Measurements from ENCODE around the gene CHST12.

The CHST12 gene

DNA sequence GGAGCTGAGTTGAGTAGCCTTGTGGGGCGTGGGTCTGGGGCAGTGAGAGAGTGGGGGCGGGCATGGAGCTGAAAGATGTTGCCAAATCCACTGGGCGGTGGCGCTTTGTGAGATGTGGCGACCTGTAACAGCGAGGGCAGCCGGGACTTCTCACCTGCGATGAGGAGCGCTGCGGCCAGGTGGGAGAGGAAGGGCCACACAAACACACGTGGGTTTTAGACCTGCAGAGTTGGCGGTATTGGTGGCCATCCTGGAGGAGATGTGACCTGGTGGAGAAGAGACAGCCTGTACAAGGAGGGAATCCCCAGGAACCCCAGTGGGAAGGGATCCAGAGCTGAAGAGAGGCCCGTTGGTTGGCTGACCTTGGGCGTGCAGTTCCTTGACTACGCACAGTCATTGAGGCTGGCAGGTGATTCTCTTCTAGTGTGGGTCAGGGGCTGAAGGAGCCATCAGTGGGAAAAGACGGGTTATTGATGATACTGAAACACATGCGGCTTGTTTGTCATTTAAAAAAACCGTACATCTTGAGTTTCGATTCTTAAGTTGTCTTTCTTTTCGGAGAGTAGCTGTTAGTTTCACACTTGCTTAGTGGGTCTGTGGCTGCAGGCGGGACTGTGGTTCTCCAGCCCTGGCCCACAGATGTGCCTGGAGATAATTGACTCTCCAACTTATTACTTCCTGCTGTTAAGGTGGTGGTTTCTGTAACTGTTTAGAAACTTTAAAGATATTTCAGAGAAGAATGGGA lies 2.4 kb downstream of the CHST12 start:
- no peak for DNase-seq
- Histone ChIP-seq H3K4me3 (ENCODE audit: low read depth, low read length) (no peak overlapping the region), H3K4me1 (peaks cover 3% of the 10 kb centered on the region; the same call in 1 of the 2 replicates)

DNA sequence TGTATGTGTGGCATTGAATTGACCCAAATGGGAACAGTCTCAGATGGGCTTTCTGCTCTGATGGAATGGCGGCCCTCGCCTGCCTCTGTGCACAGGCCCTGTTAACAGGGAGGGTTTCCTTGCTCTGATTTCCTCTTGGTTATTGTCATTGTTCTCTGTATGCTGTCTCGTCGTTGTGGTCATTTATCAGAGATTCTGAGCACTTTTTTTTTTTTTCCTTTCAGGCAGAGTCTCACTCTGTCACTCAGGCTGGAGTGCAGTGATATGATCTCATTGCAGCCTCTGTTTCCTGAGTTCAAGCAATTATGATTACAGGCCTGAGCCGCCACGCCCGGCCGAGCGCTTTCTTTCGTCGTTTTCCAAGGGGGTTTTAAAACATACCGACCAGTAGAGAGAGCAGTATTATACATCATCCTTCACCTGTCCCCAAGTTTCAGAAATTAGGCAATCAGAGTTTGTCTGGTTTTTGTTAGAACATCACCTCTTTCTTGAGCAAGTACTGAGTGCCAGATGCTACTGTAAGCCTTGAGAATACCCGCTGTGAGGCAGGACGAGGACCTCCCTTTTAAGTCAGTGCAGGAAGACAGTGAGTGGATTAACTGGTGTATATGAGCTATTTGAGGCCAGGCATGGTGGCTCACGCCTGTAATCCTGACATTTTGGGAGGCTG lies 6.5 kb downstream of the CHST12 start:
- peak; percentile 60 for DNase-seq
- TF ChIP-seq, protein P1, sequence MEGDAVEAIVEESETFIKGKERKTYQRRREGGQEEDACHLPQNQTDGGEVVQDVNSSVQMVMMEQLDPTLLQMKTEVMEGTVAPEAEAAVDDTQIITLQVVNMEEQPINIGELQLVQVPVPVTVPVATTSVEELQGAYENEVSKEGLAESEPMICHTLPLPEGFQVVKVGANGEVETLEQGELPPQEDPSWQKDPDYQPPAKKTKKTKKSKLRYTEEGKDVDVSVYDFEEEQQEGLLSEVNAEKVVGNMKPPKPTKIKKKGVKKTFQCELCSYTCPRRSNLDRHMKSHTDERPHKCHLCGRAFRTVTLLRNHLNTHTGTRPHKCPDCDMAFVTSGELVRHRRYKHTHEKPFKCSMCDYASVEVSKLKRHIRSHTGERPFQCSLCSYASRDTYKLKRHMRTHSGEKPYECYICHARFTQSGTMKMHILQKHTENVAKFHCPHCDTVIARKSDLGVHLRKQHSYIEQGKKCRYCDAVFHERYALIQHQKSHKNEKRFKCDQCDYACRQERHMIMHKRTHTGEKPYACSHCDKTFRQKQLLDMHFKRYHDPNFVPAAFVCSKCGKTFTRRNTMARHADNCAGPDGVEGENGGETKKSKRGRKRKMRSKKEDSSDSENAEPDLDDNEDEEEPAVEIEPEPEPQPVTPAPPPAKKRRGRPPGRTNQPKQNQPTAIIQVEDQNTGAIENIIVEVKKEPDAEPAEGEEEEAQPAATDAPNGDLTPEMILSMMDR (IDR thresholded peaks at IDR 0.05; ENCODE audit: low read depth, low read length): no peak
- H3K4me3 ChIP-seq (ENCODE audit: low read depth, low read length): 0 out of 2 replicates have a peak overlapping the region, but pooled peaks have one; percentile 3
- no peaks in the 10 kb centered on the region; the same call in 1 of the 2 replicates for H3K4me1 ChIP-seq
- no peaks in the 10 kb centered on the region for H3K9me3 ChIP-seq
- no peaks in the 10 kb centered on the region for H3K27me3 ChIP-seq
- no peaks in the 10 kb centered on the region for H3K36me3 ChIP-seq

More for the DNA sequence above, 2.4 kb downstream of the CHST12 start:
- H3K9me3 ChIP-seq: no peaks in the 10 kb centered on the region
- H3K36me3 ChIP-seq: no peaks in the 10 kb centered on the region
- TF ChIP-seq, protein P1 (IDR thresholded peaks at IDR 0.05; ENCODE audit: low read depth, low read length): no peak
- no peaks in the 10 kb centered on the region for H3K27me3 ChIP-seq

DNA sequence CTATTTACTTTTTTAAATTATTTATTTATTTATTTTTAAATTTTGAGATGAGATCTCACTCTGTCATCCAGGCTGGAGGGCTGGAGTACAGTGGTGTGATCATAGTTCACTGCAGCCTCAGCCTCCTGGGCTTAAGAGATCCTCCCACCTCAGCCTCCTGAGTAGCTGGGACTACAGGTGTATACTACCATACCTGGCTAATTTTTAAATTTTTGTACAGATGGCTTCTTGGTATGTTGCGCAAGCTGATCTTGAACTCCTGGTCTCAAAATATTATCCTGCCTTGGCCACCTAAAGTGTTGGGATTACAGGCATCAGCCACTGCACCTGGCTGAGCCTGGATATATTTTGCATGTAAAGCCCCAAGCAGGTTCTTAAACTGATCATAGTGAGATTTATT lies 7.6 kb downstream of the CHST12 start:
- H3K36me3 ChIP-seq: no peaks in the 10 kb centered on the region
- DNase-seq: no peak
- H3K9me3 ChIP-seq: no peaks in the 10 kb centered on the region
- TF ChIP-seq, protein P1 (IDR thresholded peaks at IDR 0.05; ENCODE audit: low read depth, low read length): no peak
- H3K27me3 ChIP-seq: no peaks in the 10 kb centered on the region
- H3K4me3 ChIP-seq (ENCODE audit: low read depth, low read length): no peak overlapping the region
- H3K4me1 ChIP-seq: no peaks in the 10 kb centered on the region; the same call in 1 of the 2 replicates

DNA sequence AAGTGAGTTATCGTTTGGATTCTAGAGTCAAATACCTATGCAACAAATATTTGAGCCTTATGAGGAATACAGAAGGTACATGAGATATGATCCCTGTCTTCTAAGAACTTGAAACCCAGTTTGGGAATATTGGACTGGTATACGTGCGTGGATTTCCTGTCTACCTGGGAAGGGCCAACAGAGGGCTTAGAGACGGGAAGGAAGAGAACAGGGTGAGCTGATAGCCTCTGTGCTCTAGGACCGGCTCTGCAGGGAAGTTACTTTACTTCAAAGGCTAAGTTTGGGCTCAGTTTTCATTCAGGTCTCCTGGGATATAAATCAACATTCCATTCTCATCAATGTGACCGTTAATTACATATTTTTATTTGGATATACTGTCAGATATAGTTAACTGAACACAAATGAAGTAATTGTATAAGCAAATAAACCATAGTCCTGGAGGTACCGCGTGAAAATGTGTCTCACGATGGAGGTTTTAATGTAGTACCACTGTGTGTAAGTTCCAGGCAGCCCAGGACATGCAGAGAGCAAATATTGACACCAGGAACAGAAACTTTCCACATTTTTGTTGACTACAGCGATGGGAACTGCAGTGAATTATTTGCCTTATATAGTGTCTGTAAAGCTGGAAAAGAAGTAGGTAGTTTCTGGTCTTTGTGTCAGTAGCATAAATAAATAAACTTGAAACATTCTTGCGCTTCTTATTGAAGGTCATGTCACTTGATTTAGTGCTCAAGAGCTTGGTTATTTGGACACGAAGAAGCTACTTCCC lies 8.6 kb downstream of the CHST12 start:
- no peaks in the 10 kb centered on the region for H3K27me3 ChIP-seq
- no peaks in the 10 kb centered on the region for H3K36me3 ChIP-seq
- H3K4me3 ChIP-seq (ENCODE audit: low read depth, low read length): no peak overlapping the region
- DNase-seq: no peak
- no peaks in the 10 kb centered on the region for H3K9me3 ChIP-seq
- H3K4me1 ChIP-seq: no peaks in the 10 kb centered on the region; the same call in 1 of the 2 replicates
- TF ChIP-seq, protein P1 (IDR thresholded peaks at IDR 0.05; ENCODE audit: low read depth, low read length): no peak

DNA sequence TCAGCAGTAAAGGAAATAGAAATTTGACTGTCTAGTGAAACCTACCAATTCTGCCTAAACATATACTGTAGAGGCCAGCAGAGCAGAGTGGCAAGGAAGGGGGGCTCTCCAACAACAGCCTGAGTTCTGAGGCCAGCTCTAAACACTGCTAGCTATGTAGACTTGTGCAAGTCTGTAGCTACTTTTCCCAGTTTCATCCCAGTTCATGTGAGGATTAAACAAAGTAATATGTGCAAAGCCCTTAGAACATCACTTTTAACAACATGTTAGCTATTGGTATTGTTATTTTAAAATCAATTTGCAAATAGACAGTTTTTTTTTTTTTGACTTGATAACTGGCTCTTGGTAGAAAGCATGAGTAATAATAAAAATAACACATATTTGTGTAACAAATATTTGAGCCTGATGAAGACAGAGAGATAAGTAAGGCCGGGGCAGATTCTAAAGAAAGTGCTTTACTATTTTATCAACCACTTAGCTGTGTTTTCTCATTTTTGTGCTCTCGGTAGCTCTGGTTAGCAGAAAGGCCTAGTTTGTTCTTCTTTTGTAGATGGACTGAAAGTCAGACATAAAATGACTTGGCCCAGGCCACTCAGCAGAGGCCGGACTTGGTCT lies 9.3 kb downstream of the CHST12 start:
- Histone ChIP-seq H3K4me1 (no peaks in the 10 kb centered on the region; the same call in 1 of the 2 replicates), H3K27me3 (no peaks in the 10 kb centered on the region), H3K4me3 (ENCODE audit: low read depth, low read length) (no peak overlapping the region), H3K9me3 (no peaks in the 10 kb centered on the region), H3K36me3 (no peaks in the 10 kb centered on the region)
- TF ChIP-seq, protein P1 (IDR thresholded peaks at IDR 0.05; ENCODE audit: low read depth, low read length): no peak
- no peak for DNase-seq

Data from BE2C (cell line).